ENCODE results near the gene SLIT3.

The SLIT3 gene

GRCh38 chr5:168667301-168667840 is 633.6 kb downstream of the SLIT3 start:
- no peak for DNase-seq (ENCODE audit: low read depth)
- TF ChIP-seq CTCF (IDR thresholded peaks at IDR 0.05; ENCODE audit: insufficient read depth, low read depth, low read length, missing control alignments), result no peak
- no peak overlapping the region for H3K4me3 ChIP-seq (ENCODE audit: low read depth, low read length)

GRCh38 chr5:168666356-168666755 is 634.6 kb downstream of the SLIT3 start:
- TF ChIP-seq CTCF (IDR thresholded peaks at IDR 0.05; ENCODE audit: insufficient read depth, low read depth, low read length, missing control alignments), result no peak
- DNase-seq (ENCODE audit: low read depth), result no peak
- no peak overlapping the region for H3K4me3 ChIP-seq (ENCODE audit: low read depth, low read length)

- H3K4me3 ChIP-seq (ENCODE audit: low read depth, low read length), result no peak overlapping the region
- peak; percentile 28 for DNase-seq (ENCODE audit: low read depth)
- TF ChIP-seq CTCF (IDR thresholded peaks at IDR 0.05; ENCODE audit: insufficient read depth, low read depth, low read length, missing control alignments), result no peak
Measured at GRCh38 chr5:168663276-168664004, 637.5 kb downstream of the SLIT3 start.

GRCh38 chr5:168661593-168662485 is 639.1 kb downstream of the SLIT3 start:
- no peak for TF ChIP-seq CTCF (IDR thresholded peaks at IDR 0.05; ENCODE audit: insufficient read depth, low read depth, low read length, missing control alignments)
- no peak for DNase-seq (ENCODE audit: low read depth)
- no peak overlapping the region for H3K4me3 ChIP-seq (ENCODE audit: low read depth, low read length)

GRCh38 chr5:168660691-168661090 is 640.2 kb downstream of the SLIT3 start:
- no peak overlapping the region for H3K4me3 ChIP-seq (ENCODE audit: low read depth, low read length)
- no peak for TF ChIP-seq CTCF (IDR thresholded peaks at IDR 0.05; ENCODE audit: insufficient read depth, low read depth, low read length, missing control alignments)

GRCh38 chr5:168659286-168659847 is 641.6 kb downstream of the SLIT3 start:
- TF ChIP-seq CTCF (IDR thresholded peaks at IDR 0.05; ENCODE audit: insufficient read depth, low read depth, low read length, missing control alignments), result no peak
- no peak for DNase-seq (ENCODE audit: low read depth)
- no peak overlapping the region for H3K4me3 ChIP-seq (ENCODE audit: low read depth, low read length)

More at GRCh38 chr5:168660691-168661090, 640.2 kb downstream of the SLIT3 start:
- DNase-seq (ENCODE audit: low read depth), result no peak

All from GM12865 (cell line).